SU-DHL-6 (cell line): Measurements from ENCODE around the gene IGSF21.

Experiments used
- H2AFZ ChIP-seq: fragments of 200-600 bp; sonication (generic); 2 replicates; pipeline ENCODE4 v1.6.1; 2014; ENCODE audit warnings: low read depth, mild to moderate bottlenecking, moderate library complexity, mixed read lengths, antibody characterized with exemption, low read length; ENCODE audit not compliant: severe bottlenecking
- H3F3A ChIP-seq: fragments of 200-600 bp; shearing (Covaris generic); 2 replicates; pipeline ENCODE4 v1.6.0; 2016; ENCODE audit warnings: antibody characterized with exemption, mild to moderate bottlenecking; ENCODE audit not compliant: insufficient read depth
- H3K27ac ChIP-seq: fragments of 200-600 bp; sonication (generic); 2 replicates; pipeline ENCODE4 v1.5.1; 2016; ENCODE audit warnings: low read depth, mild to moderate bottlenecking, low read length, moderate library complexity, mixed read lengths
- H3K27me3 ChIP-seq: fragments of 200-600 bp; sonication (generic), shearing (Covaris generic); 2 replicates; pipeline ENCODE4 v1.6.0; 2014; ENCODE audit warnings: mild to moderate bottlenecking, low read length
- H3K36me3 ChIP-seq: fragments of 200-600 bp; sonication (generic); 2 replicates; pipeline ENCODE4 v1.6.1; 2014; ENCODE audit warnings: mild to moderate bottlenecking, low read length, mixed read lengths
- H3K4me2 ChIP-seq: fragments of 300-600, 200-600 bp; shearing (Covaris generic), sonication (generic); 2 replicates; pipeline ENCODE4 v1.6.0; 2014; ENCODE audit warnings: low read length, low read depth, mild to moderate bottlenecking; ENCODE audit not compliant: poor library complexity, severe bottlenecking
- H3K4me3 ChIP-seq: fragments of 200-600 bp; sonication (generic); 2 replicates; pipeline ENCODE4 v1.5.1; 2014; ENCODE audit warnings: antibody characterized with exemption, low read length, mild to moderate bottlenecking, mixed read lengths; ENCODE audit not compliant: insufficient read depth, poor library complexity, severe bottlenecking
- H3K79me2 ChIP-seq: fragments of 200-600 bp; sonication (generic); 2 replicates; pipeline ENCODE4 v1.6.1; 2014; ENCODE audit warnings: mild to moderate bottlenecking, low read length, moderate library complexity; ENCODE audit not compliant: insufficient read depth
- H3K9ac ChIP-seq: fragments of 200-600 bp; sonication (generic); 2 replicates; pipeline ENCODE4 v1.7.0; 2014; ENCODE audit warnings: mild to moderate bottlenecking, low read length
- H3K9me2 ChIP-seq: fragments of 200-600 bp; sonication (generic); replicated peaks from 2 replicates; pipeline ENCODE4 v1.6.1; 2014; ENCODE audit warnings: low read length; ENCODE audit not compliant: insufficient read depth
- H3K9me3 ChIP-seq: fragments of 200-600 bp; sonication (generic); 2 replicates; pipeline ENCODE4 v1.6.1; 2014; ENCODE audit warnings: low read length, mixed read lengths; ENCODE audit not compliant: insufficient read depth
- H4K20me1 ChIP-seq: fragments of 200-600 bp; sonication (generic); 2 replicates; pipeline ENCODE4 v1.6.1; 2014; ENCODE audit warnings: low read depth, mild to moderate bottlenecking, antibody characterized with exemption, low read length, moderate library complexity, mixed read lengths
- EZH2phosphoT487 ChIP-seq: fragments of 200-600 bp; sonication (generic), shearing (Covaris generic); conservative IDR thresholded peaks from 2 replicates; pipeline ENCODE4 v1.6.1; 2018; ENCODE audit warnings: mild to moderate bottlenecking, antibody characterized with exemption, low read length, moderate library complexity, mixed read lengths
- TF ChIP-seq, protein P1 (sequence below): fragments of 200-600 bp; sonication (generic); IDR thresholded peaks from one replicate; pipeline ENCODE4 v1.5.1; 2017; ENCODE audit warnings: antibody characterized with exemption, mild to moderate bottlenecking, low read length, moderate library complexity; ENCODE audit not compliant: insufficient read depth, poor library complexity, severe bottlenecking

The IGSF21 gene

DNA sequence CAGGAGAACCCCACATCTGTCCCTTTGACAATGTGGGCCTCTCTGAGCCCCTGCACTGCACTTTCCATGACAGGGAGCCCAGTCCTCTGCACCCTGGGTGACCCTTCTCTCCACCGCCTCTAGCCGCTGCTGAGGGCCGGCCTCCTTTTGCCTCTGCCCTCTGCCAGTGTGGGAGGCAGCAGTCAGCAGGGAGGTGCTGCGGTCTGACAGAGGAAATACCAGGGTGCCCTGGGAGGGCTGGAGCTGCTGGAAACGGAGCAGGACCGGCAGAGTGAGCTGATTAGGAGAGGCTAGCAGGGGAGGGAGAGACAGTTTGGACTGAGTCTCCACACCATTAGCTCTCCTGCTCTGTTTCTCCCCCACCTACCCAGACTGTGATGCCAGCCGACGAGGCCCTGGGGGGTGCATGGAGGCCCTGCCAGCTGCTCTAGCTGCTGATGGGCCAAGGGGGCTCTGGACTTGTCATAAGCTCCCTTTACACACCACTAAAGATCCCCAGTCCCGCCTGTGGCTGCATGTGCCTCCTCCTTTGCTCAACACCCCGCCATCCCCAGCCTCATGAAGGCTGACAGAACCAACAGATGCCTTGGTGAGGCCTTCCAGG lies 202.1 kb downstream of the IGSF21 start:
- Histone ChIP-seq H3K27ac (no peak overlapping the region), H3F3A (no peaks in the 10 kb centered on the region), H2AFZ (no peak overlapping the region), H3K9me3 (no peaks in the 10 kb centered on the region), H4K20me1 (no peaks in the 10 kb centered on the region), H3K4me3 (no peak overlapping the region), H3K4me2 (no peak overlapping the region), H3K27me3 (no peaks in the 10 kb centered on the region), H3K36me3 (no peaks in the 10 kb centered on the region), H3K9ac (no peak overlapping the region), H3K9me2 (no peaks in the 10 kb centered on the region), H3K79me2 (no peaks in the 10 kb centered on the region)
- TF ChIP-seq, protein P1, sequence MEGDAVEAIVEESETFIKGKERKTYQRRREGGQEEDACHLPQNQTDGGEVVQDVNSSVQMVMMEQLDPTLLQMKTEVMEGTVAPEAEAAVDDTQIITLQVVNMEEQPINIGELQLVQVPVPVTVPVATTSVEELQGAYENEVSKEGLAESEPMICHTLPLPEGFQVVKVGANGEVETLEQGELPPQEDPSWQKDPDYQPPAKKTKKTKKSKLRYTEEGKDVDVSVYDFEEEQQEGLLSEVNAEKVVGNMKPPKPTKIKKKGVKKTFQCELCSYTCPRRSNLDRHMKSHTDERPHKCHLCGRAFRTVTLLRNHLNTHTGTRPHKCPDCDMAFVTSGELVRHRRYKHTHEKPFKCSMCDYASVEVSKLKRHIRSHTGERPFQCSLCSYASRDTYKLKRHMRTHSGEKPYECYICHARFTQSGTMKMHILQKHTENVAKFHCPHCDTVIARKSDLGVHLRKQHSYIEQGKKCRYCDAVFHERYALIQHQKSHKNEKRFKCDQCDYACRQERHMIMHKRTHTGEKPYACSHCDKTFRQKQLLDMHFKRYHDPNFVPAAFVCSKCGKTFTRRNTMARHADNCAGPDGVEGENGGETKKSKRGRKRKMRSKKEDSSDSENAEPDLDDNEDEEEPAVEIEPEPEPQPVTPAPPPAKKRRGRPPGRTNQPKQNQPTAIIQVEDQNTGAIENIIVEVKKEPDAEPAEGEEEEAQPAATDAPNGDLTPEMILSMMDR = no peak
- TF ChIP-seq EZH2phosphoT487 = no peak

DNA sequence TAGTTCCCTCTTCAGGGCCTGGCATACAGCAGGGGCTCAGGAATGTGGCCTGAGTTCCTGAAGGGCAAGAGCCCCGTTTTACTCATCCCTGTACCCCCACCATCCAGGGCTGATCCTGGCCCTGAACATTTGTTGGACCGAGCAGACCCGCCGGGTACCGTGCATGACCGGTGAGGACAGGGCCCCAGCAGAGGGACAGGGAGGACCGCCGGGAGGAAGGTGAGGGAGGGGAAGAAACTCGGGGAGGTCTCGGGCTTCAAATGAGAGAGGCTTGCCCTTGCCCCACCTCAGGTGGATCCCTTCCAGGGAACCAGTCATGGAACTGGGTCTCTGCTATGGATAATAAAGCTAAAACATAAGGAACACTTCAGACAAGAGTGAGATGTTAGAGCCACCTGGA lies 205.4 kb downstream of the IGSF21 start:
- TF ChIP-seq, protein P1 = no peak
- no peak for TF ChIP-seq EZH2phosphoT487
- H2AFZ ChIP-seq = no peak overlapping the region
- H3F3A ChIP-seq = no peaks in the 10 kb centered on the region
- H3K27ac ChIP-seq = no peak overlapping the region
- no peak overlapping the region for H3K4me2 ChIP-seq
- H3K36me3 ChIP-seq = no peaks in the 10 kb centered on the region
- H3K9me3 ChIP-seq = no peaks in the 10 kb centered on the region
- no peak overlapping the region for H3K9ac ChIP-seq
- H4K20me1 ChIP-seq = no peaks in the 10 kb centered on the region
- no peak overlapping the region for H3K4me3 ChIP-seq
- H3K9me2 ChIP-seq = no peaks in the 10 kb centered on the region
- H3K79me2 ChIP-seq = no peaks in the 10 kb centered on the region
- no peaks in the 10 kb centered on the region for H3K27me3 ChIP-seq

DNA sequence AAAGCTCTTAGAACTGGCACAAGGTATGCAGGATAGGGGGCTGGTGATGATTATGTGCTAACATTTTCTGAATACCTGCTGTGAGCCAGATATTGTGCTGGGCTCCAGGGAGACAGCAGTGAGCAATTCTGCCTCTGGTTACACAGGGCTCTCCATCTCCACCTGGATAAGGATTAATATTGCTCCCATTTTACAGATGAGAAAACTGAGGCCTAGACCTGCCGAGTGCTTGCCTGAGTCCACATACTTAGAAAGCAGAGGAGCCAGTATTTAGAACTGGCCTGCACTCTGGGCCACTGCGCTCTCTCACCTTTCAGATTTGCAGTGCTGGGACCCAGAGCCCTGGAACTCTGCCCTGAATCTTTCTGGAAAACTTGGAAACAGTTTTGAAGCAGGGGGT lies 205.9 kb downstream of the IGSF21 start:
- H3K4me3 ChIP-seq = no peak overlapping the region
- no peaks in the 10 kb centered on the region for H3K27me3 ChIP-seq
- no peaks in the 10 kb centered on the region for H3K36me3 ChIP-seq
- no peaks in the 10 kb centered on the region for H3K9me2 ChIP-seq
- no peaks in the 10 kb centered on the region for H3K79me2 ChIP-seq
- H3K9ac ChIP-seq = no peak overlapping the region
- H3K27ac ChIP-seq = no peak overlapping the region
- no peaks in the 10 kb centered on the region for H3K9me3 ChIP-seq
- no peaks in the 10 kb centered on the region for H4K20me1 ChIP-seq
- TF ChIP-seq, protein P1 = no peak
- no peak for TF ChIP-seq EZH2phosphoT487
- no peak overlapping the region for H3K4me2 ChIP-seq
- H3F3A ChIP-seq = no peaks in the 10 kb centered on the region
- no peak overlapping the region for H2AFZ ChIP-seq
